Adipocyte (in vitro differentiated cells): ENCODE measurements around the gene PAM16.
"Not testable (repeated sequence)": the region's sequence is repeated elsewhere in the genome, so short reads cannot be mapped to it uniquely, and the experiment has no call there.

Experiments
- DNase-seq: peaks from one replicate; pipeline ENCODE4 v3.0.0-alpha.2; 2015; ENCODE audit warnings: low read depth
- H3K27me3 ChIP-seq: replicated peaks from 2 replicates; pipeline ENCODE4 v1.7.0; 2013; ENCODE audit warnings: mild to moderate bottlenecking, low read length, moderate library complexity; ENCODE audit not compliant: control insufficient read depth, insufficient read depth
- H3K36me3 ChIP-seq: 2 replicates; pipeline ENCODE4 v1.7.0; 2013; ENCODE audit warnings: low read length, mild to moderate bottlenecking, moderate library complexity; ENCODE audit not compliant: control insufficient read depth, insufficient read depth, severe bottlenecking
- H3K4me1 ChIP-seq: 2 replicates; pipeline ENCODE4 v1.7.0; 2013; ENCODE audit warnings: mild to moderate bottlenecking, low read length, moderate library complexity; ENCODE audit not compliant: control insufficient read depth, insufficient read depth
- H3K4me3 ChIP-seq: 2 replicates; pipeline ENCODE4 v1.7.0; 2013; ENCODE audit warnings: mild to moderate bottlenecking, low read length, moderate library complexity
- H3K9ac ChIP-seq: 2 replicates; pipeline ENCODE4 v1.7.0; 2013; ENCODE audit warnings: mild to moderate bottlenecking, low read length, moderate library complexity
- H3K9me3 ChIP-seq: 2 replicates; pipeline ENCODE4 v1.7.0; 2013; ENCODE audit warnings: mild to moderate bottlenecking, low read length, moderate library complexity; ENCODE audit not compliant: control insufficient read depth

PAM16 gene

DNA sequence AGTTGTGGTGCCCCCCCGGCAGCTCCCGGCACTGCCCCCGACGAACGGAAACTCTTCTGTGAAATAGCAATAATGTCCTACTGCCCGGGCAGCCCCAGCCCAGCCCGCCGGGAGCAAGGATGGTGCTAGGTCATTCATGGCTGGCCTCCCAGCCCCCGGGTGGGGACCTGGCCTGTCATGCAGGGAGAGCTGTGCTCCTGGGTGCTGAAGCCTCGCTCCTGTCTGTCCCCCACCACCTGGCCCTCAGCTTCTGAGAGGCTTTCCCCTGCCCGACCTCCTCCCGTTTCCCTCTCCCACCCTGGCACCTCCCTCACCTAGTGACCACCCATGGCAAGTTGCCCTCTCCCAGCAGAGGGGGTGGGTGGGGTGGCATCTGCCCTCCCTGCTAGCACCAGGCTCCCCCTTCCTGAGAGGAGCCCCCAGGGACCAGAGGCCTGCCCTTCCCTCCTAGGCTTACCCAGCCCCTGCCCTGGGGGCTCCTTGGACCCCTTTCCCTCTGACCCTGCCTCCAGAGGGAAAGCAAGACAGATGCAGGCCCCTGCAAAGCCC lies 13.5 kb downstream of the PAM16 start:
- no peak for DNase-seq
- Histone ChIP-seq H3K9me3 (no peaks in the 10 kb centered on the region), H3K4me1 (no peaks in the 10 kb centered on the region), H3K27me3 (no peaks in the 10 kb centered on the region), H3K36me3 (peaks cover 39% of the 10 kb centered on the region), H3K4me3 (no peak overlapping the region), H3K9ac (no peak overlapping the region)

GRCh38 chr16:4336701-4337539 lies 14.2 kb downstream of the PAM16 start:
- Histone ChIP-seq H3K9me3 (no peaks in the 10 kb centered on the region), H3K4me1 (no peaks in the 10 kb centered on the region), H3K9ac (no peak overlapping the region), H3K27me3 (no peaks in the 10 kb centered on the region), H3K36me3 (peaks cover 45% of the 10 kb centered on the region), H3K4me3 (no peak overlapping the region)
- no peak for DNase-seq

GRCh38 chr16:4334724-4335495 lies 16.2 kb downstream of the PAM16 start:
- H3K27me3 ChIP-seq = no peaks in the 10 kb centered on the region
- H3K36me3 ChIP-seq = peaks cover 32% of the 10 kb centered on the region
- no peaks in the 10 kb centered on the region for H3K9me3 ChIP-seq

DNA sequence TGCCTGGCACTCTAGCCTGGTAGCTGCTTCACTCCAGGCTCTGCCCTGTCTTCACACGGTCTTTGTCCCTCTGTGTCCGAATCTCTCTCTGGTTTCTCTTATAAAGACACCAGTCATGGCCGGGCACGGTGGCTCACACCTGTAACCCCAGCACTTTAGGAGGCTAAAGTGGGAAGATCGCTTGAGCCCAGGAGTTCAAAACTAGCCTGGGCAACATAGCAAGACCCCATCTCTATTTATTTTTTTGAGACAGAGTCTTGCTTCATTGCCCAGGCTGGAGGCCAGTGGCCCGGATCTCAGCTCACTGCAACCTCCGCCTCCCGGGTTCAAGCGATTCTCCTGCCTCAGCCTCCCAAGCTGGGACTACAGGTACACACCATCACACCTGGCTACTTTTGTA lies 17.4 kb downstream of the PAM16 start:
- H3K4me3 ChIP-seq, H3K9ac ChIP-seq, H3K27me3 ChIP-seq, DNase-seq, H3K4me1 ChIP-seq, H3K9me3 ChIP-seq: not testable (repeated sequence)
- H3K36me3 ChIP-seq = peaks cover 32% of the 10 kb centered on the region

More at GRCh38 chr16:4334724-4335495, 16.2 kb downstream of the PAM16 start:
- H3K4me3 ChIP-seq = no peak overlapping the region
- no peak overlapping the region for H3K9ac ChIP-seq
- DNase-seq = no peak
- no peaks in the 10 kb centered on the region for H3K4me1 ChIP-seq

DNA sequence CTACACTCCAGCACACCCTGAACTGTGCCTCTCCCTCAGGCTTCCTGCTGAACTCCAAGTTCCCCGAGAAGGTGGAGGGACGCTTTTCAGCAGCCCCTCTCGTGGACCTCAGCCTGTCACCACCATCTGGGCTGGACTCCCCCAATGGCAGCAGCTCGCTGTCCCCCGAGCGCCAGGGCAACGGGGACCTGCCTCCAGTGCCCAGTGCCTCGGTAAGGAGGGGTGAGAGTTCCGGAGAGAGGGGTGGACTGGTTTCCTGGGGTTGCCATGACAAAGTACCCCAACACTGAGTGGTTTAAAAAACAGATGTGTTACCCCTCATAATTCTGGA lies 17.8 kb downstream of the PAM16 start:
- Histone ChIP-seq H3K4me1 (peaks cover 8% of the 10 kb centered on the region), H3K4me3 (no peak overlapping the region), H3K27me3 (no peaks in the 10 kb centered on the region), H3K9ac (no peak overlapping the region), H3K36me3 (peaks cover 32% of the 10 kb centered on the region), H3K9me3 (no peaks in the 10 kb centered on the region)
- no peak for DNase-seq

GRCh38 chr16:4332623-4333307 lies 18.4 kb downstream of the PAM16 start:
- Histone ChIP-seq H3K36me3 (peaks cover 32% of the 10 kb centered on the region), H3K4me1 (peaks cover 13% of the 10 kb centered on the region), H3K9ac (no peak overlapping the region), H3K4me3 (no peak overlapping the region), H3K27me3 (no peaks in the 10 kb centered on the region), H3K9me3 (no peaks in the 10 kb centered on the region)
- no peak for DNase-seq

DNA sequence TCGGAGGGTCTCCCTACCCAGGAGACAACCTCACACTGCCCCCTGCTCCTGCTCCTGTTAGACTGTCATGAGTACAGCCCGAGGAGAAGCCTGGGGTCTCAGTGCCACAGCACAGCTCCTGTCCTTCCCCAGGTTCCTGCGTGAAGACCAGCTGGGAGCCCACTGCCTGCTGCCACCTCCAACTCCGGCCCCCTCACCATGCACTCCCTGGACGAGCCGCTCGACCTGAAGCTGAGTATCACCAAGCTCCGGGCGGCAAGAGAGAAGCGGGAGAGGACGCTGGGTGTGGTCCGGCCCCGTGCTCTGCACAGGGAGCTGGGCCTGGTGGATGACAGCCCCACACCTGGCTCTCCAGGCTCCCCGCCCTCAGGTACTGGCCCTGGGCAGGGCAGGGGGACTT lies 19.0 kb downstream of the PAM16 start:
- Histone ChIP-seq H3K9me3 (no peaks in the 10 kb centered on the region), H3K4me3 (no peak overlapping the region), H3K4me1 (peaks cover 13% of the 10 kb centered on the region), H3K27me3 (no peaks in the 10 kb centered on the region), H3K36me3 (peaks cover 32% of the 10 kb centered on the region), H3K9ac (no peak overlapping the region)
- DNase-seq = no peak

DNA sequence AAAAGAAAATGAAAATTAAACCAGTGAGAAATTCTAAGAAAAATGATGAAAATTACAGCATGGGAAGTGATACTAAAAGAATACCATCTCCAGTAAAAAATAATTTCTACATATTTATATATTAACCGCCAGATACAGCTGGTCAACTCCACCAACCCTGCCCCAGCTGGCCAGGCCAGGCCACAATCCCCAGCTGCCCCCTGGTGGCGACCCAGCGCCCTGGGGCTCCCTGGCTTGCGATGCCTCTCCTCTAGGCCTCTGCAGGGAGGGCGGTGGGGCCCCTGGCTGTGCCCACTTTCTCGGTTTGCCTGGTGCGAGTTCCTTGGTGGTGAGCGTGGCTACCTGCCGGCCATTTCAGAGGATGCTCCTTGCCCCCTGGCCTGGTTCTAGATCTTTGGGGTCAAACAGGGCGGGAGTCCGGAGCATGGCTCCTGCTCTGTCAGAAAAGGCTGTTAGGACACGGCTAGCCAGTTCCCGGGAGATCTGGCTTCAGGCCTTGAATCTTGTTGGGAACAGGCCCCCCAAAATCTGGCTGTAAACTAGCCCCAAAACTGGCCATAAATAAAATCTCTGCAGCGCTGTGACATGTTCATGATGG lies 20.7 kb downstream of the PAM16 start:
- Histone ChIP-seq H3K4me3 (no peak overlapping the region), H3K36me3 (peaks cover 21% of the 10 kb centered on the region), H3K9ac (no peak overlapping the region), H3K4me1 (peaks cover 13% of the 10 kb centered on the region), H3K9me3 (no peaks in the 10 kb centered on the region), H3K27me3 (no peaks in the 10 kb centered on the region)
- peak; percentile 87 for DNase-seq

GRCh38 chr16:4328782-4329775 lies 22.0 kb downstream of the PAM16 start:
- Histone ChIP-seq H3K27me3 (no peaks in the 10 kb centered on the region), H3K4me3 (peak overlapping the region; percentile 76), H3K4me1 (peaks cover 20% of the 10 kb centered on the region), H3K9ac (peak overlapping the region; percentile 83), H3K9me3 (no peaks in the 10 kb centered on the region), H3K36me3 (peaks cover 13% of the 10 kb centered on the region)
- no peak for DNase-seq
